Osteoblast (primary cell): ENCODE measurements around the gene NXPH4. TPM values are rescaled to one million over a fixed set of nuclear protein-coding genes. Genes with fewer than 3 reads are reported as not detected.

ENCODE experiments used
- DNase-seq: peaks from one replicate; pipeline ENCODE4 v3.0.0; 2011; ENCODE audit warnings: low spot score, mixed read lengths; ENCODE audit not compliant: insufficient read length; ENCODE audit errors: missing footprints
- H2AFZ ChIP-seq: 2 replicates; pipeline ENCODE4 v1.6.0; 2011; ENCODE audit warnings: mild to moderate bottlenecking, low read length
- H3K27ac ChIP-seq: 2 replicates; pipeline ENCODE4 v1.5.1; 2011; ENCODE audit warnings: mild to moderate bottlenecking, low read depth, low read length, moderate library complexity
- H3K27me3 ChIP-seq: 2 replicates; pipeline ENCODE4 v1.6.0; 2012; ENCODE audit warnings: mild to moderate bottlenecking, control low read depth, inconsistent platforms, low read length, moderate library complexity; ENCODE audit not compliant: insufficient read depth
- H3K36me3 ChIP-seq: 2 replicates; pipeline ENCODE4 v1.5.1; 2011; ENCODE audit warnings: mild to moderate bottlenecking, low read length, control low read depth, moderate library complexity; ENCODE audit not compliant: insufficient read depth
- H3K4me1 ChIP-seq: 2 replicates; pipeline ENCODE4 v1.5.1; 2011; ENCODE audit warnings: mild to moderate bottlenecking, low read length, control low read depth, moderate library complexity; ENCODE audit not compliant: insufficient read depth
- H3K4me2 ChIP-seq: 2 replicates; pipeline ENCODE4 v1.6.0; 2011; ENCODE audit warnings: mild to moderate bottlenecking, low read length; ENCODE audit not compliant: insufficient read depth
- H3K4me3 ChIP-seq: fragments of 200-600 bp; sonication (generic); 3 replicates; pipeline ENCODE4 v1.5.1; 2012; ENCODE audit warnings: mild to moderate bottlenecking, low read length, inconsistent platforms; ENCODE audit not compliant: insufficient read depth
- H3K79me2 ChIP-seq: 2 replicates; pipeline ENCODE4 v1.6.0; 2012; ENCODE audit warnings: mild to moderate bottlenecking, low read length, control low read depth, inconsistent platforms; ENCODE audit not compliant: insufficient read depth
- H3K9me3 ChIP-seq: 2 replicates; pipeline ENCODE4 v1.5.1; 2011; ENCODE audit warnings: low read depth, low read length, control low read depth
- H4K20me1 ChIP-seq: 2 replicates; pipeline ENCODE4 v1.6.0; 2012; ENCODE audit warnings: mild to moderate bottlenecking, low read length, control low read depth; ENCODE audit not compliant: insufficient read depth
- CTCF ChIP-seq: IDR thresholded peaks from 2 replicates; pipeline ENCODE4 v1.5.1; 2011; ENCODE audit warnings: mild to moderate bottlenecking, low read depth, low read length, moderate library complexity; ENCODE audit errors: extremely low read depth
- total RNA-seq: library from RNA; depleted of rRNA; stranded (reverse); fragments of >200 nt; gene quantifications from 2 replicates; pipeline ENCODE4 v1.2.3, GENCODE V29; 2012

NXPH4 gene
- total RNA-seq, 1 donor: 1.1 TPM

- Histone ChIP-seq H3K4me2 (no peak overlapping the region), H3K27ac (no peak overlapping the region), H3K4me1 (peaks cover 8% of the 10 kb centered on the region), H3K9me3 (no peaks in the 10 kb centered on the region), H4K20me1 (peaks cover 11% of the 10 kb centered on the region), H3K27me3 (peaks cover 40% of the 10 kb centered on the region), H3K36me3 (no peaks in the 10 kb centered on the region), H3K79me2 (no peaks in the 10 kb centered on the region), H3K4me3 (no peak overlapping the region), H2AFZ (no peak overlapping the region)
- no peak for TF ChIP-seq CTCF
- DNase-seq: no peak
Measured at GRCh38 chr12:57222286-57223190, 5.9 kb downstream of the NXPH4 start.

GRCh38 chr12:57223191-57224165 is 6.9 kb downstream of the NXPH4 start:
- Histone ChIP-seq H3K27ac (no peak overlapping the region), H3K9me3 (no peaks in the 10 kb centered on the region), H3K4me3 (no peak overlapping the region), H3K36me3 (no peaks in the 10 kb centered on the region), H3K4me1 (peaks cover 10% of the 10 kb centered on the region), H2AFZ (no peak overlapping the region), H3K4me2 (no peak overlapping the region), H4K20me1 (peaks cover 4% of the 10 kb centered on the region), H3K27me3 (peaks cover 33% of the 10 kb centered on the region), H3K79me2 (no peaks in the 10 kb centered on the region)
- DNase-seq: no peak
- no peak for TF ChIP-seq CTCF

GRCh38 chr12:57224278-57224972 is 7.8 kb downstream of the NXPH4 start:
- DNase-seq: no peak
- no peaks in the 10 kb centered on the region for H3K36me3 ChIP-seq
- no peaks in the 10 kb centered on the region for H4K20me1 ChIP-seq
- peaks cover 19% of the 10 kb centered on the region for H3K4me1 ChIP-seq
- TF ChIP-seq CTCF: no peak
- no peak overlapping the region for H3K4me3 ChIP-seq
- H3K27me3 ChIP-seq: peaks cover 23% of the 10 kb centered on the region
- no peak overlapping the region for H3K4me2 ChIP-seq
- no peak overlapping the region for H3K27ac ChIP-seq
- no peaks in the 10 kb centered on the region for H3K9me3 ChIP-seq
- H2AFZ ChIP-seq: no peak overlapping the region
- no peaks in the 10 kb centered on the region for H3K79me2 ChIP-seq
